A549 treated with AZD9567 at 1 μM for 4 hours (cell line): Measurements from ENCODE around the gene GPATCH11. TPM values are rescaled to one million over a fixed set of nuclear protein-coding genes. Genes with fewer than 3 reads are reported as not detected.

Experiments used
- total RNA-seq: library from RNA; stranded (reverse); fragments of 200-300 nt; extraction: Qiagen RNA extraction; gene quantifications from 5 replicates; pipeline ENCODE4 v1.2.3, GENCODE V29; 2022; ENCODE audit not compliant: insufficient read depth

The GPATCH11 gene
- 8.6 to 10.9 TPM (median 10.5 TPM) in 5 replicates for total RNA-seq

GRCh38 chr2:37083873-37084794 lies at the start of gene GPATCH11, which contains the start of gene HEATR5B:
GPATCH11 (plus strand) TSS chr2:37084518; CDS start chr2:37088382, 3,864 bp downstream.
HEATR5B (minus strand) TSS chr2:37084372; CDS start chr2:37083414, 958 bp downstream.

Other genes starting within 250 kb of the GPATCH11 start
- 12.6 to 18.1 TPM (median 17.5 TPM) in 5 replicates for gene STRN, start 118.0 kb upstream of the GPATCH11 start, total RNA-seq
- 6.1 to 8.5 TPM (median 7.3 TPM) in 5 replicates for gene HEATR5B, start 146 bp upstream of the GPATCH11 start, total RNA-seq
- gene EIF2AK2, start 72.5 kb downstream of the GPATCH11 start, total RNA-seq, result 16.8 to 24.2 TPM (median 23.0 TPM) in 5 replicates
- gene SULT6B1, start 104.2 kb downstream of the GPATCH11 start, total RNA-seq, result not detected in 5 replicates
- gene CEBPZOS, start 112.0 kb downstream of the GPATCH11 start, total RNA-seq, result 37.4 to 45.6 TPM (median 37.8 TPM) in 5 replicates
- 72.4 to 88.0 TPM (median 74.1 TPM) in 5 replicates for gene CEBPZ, start 147.1 kb downstream of the GPATCH11 start, total RNA-seq
- gene NDUFAF7, start 147.1 kb downstream of the GPATCH11 start, total RNA-seq, result 16.7 to 27.2 TPM (median 19.0 TPM) in 5 replicates
- 8.4 to 13.4 TPM (median 12.8 TPM) in 5 replicates for gene PRKD3, start 240.3 kb downstream of the GPATCH11 start, total RNA-seq